Posterior cingulate gyrus (tissue), 11 donors: Measurements from ENCODE around the gene SLFN14.
A peak's percentile ranks its signal among the peaks of the same experiment; 100 is the strongest.
"Not testable (repeated sequence)": the region's sequence is repeated elsewhere in the genome, so short reads cannot be mapped to it uniquely, and the experiment has no call there.

ENCODE experiments used
- DNase-seq, 10 donors: peaks; one replicate each; pipeline versions ENCODE4 v3.0.0 to v3.0.0-alpha.2; 2020 to 2021; ENCODE audit warnings: mixed read lengths in 3 of 10
- intact Hi-C: fragments of 100-400 bp; cut with DNase I; formaldehyde crosslinking; loops from one replicate; pipeline ENCODE4 v1.15.1; 2023

Gene SLFN14

GRCh38 chr17:35563181-35563580 is 2.6 kb upstream of the SLFN14 start:
- intact Hi-C loops, result not testable (repeated sequence)

GRCh38 chr17:35559495-35560210 is 966 bp downstream of the SLFN14 start:
- intact Hi-C loops, result no loop called here
- no peak for DNase-seq

More at GRCh38 chr17:35563181-35563580, 2.6 kb upstream of the SLFN14 start:
- DNase-seq, result not testable (repeated sequence)

GRCh38 chr17:35557353-35557752 is 3.3 kb downstream of the SLFN14 start:
- DNase-seq, result no peak

GRCh38 chr17:35555691-35556090 is 4.9 kb downstream of the SLFN14 start:
- no peak for DNase-seq
- intact Hi-C loops, result no loop called here

More at GRCh38 chr17:35557353-35557752, 3.3 kb downstream of the SLFN14 start:
- intact Hi-C loops, result no loop called here

- intact Hi-C loops, result no loop called here
- no peak for DNase-seq
Observed at GRCh38 chr17:35554668-35555067, 6.0 kb downstream of the SLFN14 start.

GRCh38 chr17:35553310-35553709 is 7.3 kb downstream of the SLFN14 start:
- DNase-seq, result no peak

GRCh38 chr17:35548978-35549377 is 11.6 kb downstream of the SLFN14 start:
- intact Hi-C loops, result no loop called here
- DNase-seq, result no peak

More at GRCh38 chr17:35553310-35553709, 7.3 kb downstream of the SLFN14 start:
- intact Hi-C loops, result no loop called here

- DNase-seq, result no peak
- intact Hi-C loops, result no loop called here
Observed at GRCh38 chr17:35548208-35548810, 12.3 kb downstream of the SLFN14 start.

- intact Hi-C loops, result no loop called here
- no peak for DNase-seq
Observed at GRCh38 chr17:35546487-35546886, 14.1 kb downstream of the SLFN14 start.

- intact Hi-C loops, result no loop called here
- DNase-seq, result no peak
Observed at GRCh38 chr17:35545150-35545549, 15.5 kb downstream of the SLFN14 start.

GRCh38 chr17:35543856-35544255 is 16.8 kb downstream of the SLFN14 start:
- intact Hi-C loops, result no loop called here
- DNase-seq, result no peak

- DNase-seq, result no peak
- intact Hi-C loops, result no loop called here
Observed at GRCh38 chr17:35542990-35543389, 17.6 kb downstream of the SLFN14 start.

- intact Hi-C loops, result no loop called here
- no peak for DNase-seq
Observed at GRCh38 chr17:35541434-35541833, 19.2 kb downstream of the SLFN14 start.

- DNase-seq, result peak in 1 of 10 donors; percentile 28
- intact Hi-C loops, result no loop called here
Observed at GRCh38 chr17:35540589-35541404, 19.8 kb downstream of the SLFN14 start.

GRCh38 chr17:35539659-35540026 is 21.0 kb downstream of the SLFN14 start:
- no peak for DNase-seq
- intact Hi-C loops, result loop anchor here (1.0 to 5.0 kb wide), 2 partner anchors 227 to 367 kb away; no protein-coding TSS in a partner anchor

- DNase-seq, result no peak
- intact Hi-C loops, result loop anchor here (5.0 kb wide), 1 partner anchor 365 kb away; no protein-coding TSS in a partner anchor
Observed at GRCh38 chr17:35537601-35538141, 22.9 kb downstream of the SLFN14 start, which contains the start of gene SLFN12L. Gene SLFN12L, minus strand, starts transcription at chr17:35537678. Its CDS starts 15,314 bp downstream, at chr17:35522364.

- DNase-seq, result no peak
- intact Hi-C loops, result loop anchor here (5.0 kb wide), 1 partner anchor 364 kb away; no protein-coding TSS in a partner anchor
Observed at GRCh38 chr17:35536664-35537171, 23.9 kb downstream of the SLFN14 start.

GRCh38 chr17:35535406-35535805 is 25.2 kb downstream of the SLFN14 start:
- intact Hi-C loops, result loop anchor here (5.0 kb wide), 1 partner anchor 363 kb away; no protein-coding TSS in a partner anchor
- DNase-seq, result not testable (repeated sequence)

GRCh38 chr17:35534576-35535093 is 26.0 kb downstream of the SLFN14 start:
- no peak for DNase-seq
- intact Hi-C loops, result loop anchor here (5.0 kb wide), 1 partner anchor 362 kb away; no protein-coding TSS in a partner anchor

- intact Hi-C loops, result no loop called here
- DNase-seq, result no peak
Observed at GRCh38 chr17:35531160-35531559, 29.5 kb downstream of the SLFN14 start.
